ENCODE data around the gene FARSA.

GRCh38 chr19:12891553-12892021 is 41.9 kb downstream of the FARSA start:
- TF ChIP-seq CTCF (IDR thresholded peaks at IDR 0.05 in 2 of 3, conservative IDR thresholded peaks at IDR 0.05 in 1 of 3; ENCODE audit: control insufficient read depth in 2 of 3, extremely low read depth in 1 of 3, insufficient read depth in 1 of 3, low read depth in 3 of 3, low read length in 3 of 3) (no peak), GATAD2B (conservative IDR thresholded peaks at IDR 0.05; ENCODE audit: low read depth) (no peak), SPI1 (IDR thresholded peaks at IDR 0.05; ENCODE audit: borderline replicate concordance, insufficient read depth, low read depth, low read length) (no peak), MYC (IDR thresholded peaks at IDR 0.05; ENCODE audit: insufficient read depth, insufficient read length, insufficient replicate concordance, low read length, severe bottlenecking) (no peak), ZNF217 (IDR thresholded peaks at IDR 0.05) (no peak), BCL11A (IDR thresholded peaks at IDR 0.05; ENCODE audit: low read depth, low read length) (no peak), RUNX3 (IDR thresholded peaks at IDR 0.05; ENCODE audit: low read length) (no peak), CHD4 (IDR thresholded peaks at IDR 0.05) (no peak), MXI1 (IDR thresholded peaks at IDR 0.05; ENCODE audit: low read depth, low read length) (no peak), DPF2 (IDR thresholded peaks at IDR 0.05) (no peak), JUND (IDR thresholded peaks at IDR 0.05; ENCODE audit: low read depth, low read length) (no peak), USF2 (IDR thresholded peaks at IDR 0.05; ENCODE audit: borderline replicate concordance, low read depth, low read length) (no peak), GABPA (IDR thresholded peaks at IDR 0.05; ENCODE audit: low read depth) (no peak), EZH2 (IDR thresholded peaks at IDR 0.05; ENCODE audit: borderline replicate concordance, control insufficient read depth, low read depth, low read length) (no peak)

All from GM12878 (cell line).